Stimulated activated CD4-positive, alpha-beta T cell treated with anti-CD3 and anti-CD28 coated beads, Interleukin-1b, Interleukin-23, amount 100 ng/mL, for 24 hours (primary cell): ENCODE measurements around the gene UACA.

Source experiments
- DNase-seq, 4 experiments: peaks; one replicate each; pipeline ENCODE4 v3.0.0-alpha.2; 2020; ENCODE audit warnings: low read depth in 4 of 4, low spot score in 1 of 4

UACA gene

DNA sequence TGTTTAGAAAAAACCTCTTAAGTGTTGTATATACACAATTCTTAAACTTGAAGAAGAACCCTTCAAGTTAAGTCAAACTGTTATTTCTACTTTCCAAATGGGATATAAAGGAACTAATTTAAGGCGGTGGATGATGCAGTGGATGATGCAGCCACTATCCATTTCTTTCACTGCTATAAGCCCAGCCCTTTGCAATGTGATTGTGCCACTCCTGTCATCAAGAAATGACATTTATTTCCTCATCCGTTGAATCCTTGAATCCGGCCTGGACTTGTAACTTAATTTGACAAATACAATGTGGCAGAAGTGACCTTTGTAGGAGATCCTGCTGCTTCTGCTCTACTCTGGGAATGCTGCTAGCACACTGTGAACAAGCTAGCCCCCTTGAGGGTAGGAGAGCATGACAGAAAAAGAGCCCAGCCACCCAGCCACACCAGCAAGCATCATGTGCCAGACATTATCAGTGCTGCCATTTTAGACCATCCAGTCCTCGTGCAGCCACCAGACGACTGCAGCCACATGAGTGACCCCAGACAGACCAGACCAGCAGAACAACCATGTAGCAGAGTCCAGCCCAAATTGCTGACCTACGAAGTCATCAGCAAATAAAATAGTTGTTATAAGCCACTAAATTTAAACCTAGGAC, 47.4 kb downstream of the UACA start:
- no peak for DNase-seq

DNA sequence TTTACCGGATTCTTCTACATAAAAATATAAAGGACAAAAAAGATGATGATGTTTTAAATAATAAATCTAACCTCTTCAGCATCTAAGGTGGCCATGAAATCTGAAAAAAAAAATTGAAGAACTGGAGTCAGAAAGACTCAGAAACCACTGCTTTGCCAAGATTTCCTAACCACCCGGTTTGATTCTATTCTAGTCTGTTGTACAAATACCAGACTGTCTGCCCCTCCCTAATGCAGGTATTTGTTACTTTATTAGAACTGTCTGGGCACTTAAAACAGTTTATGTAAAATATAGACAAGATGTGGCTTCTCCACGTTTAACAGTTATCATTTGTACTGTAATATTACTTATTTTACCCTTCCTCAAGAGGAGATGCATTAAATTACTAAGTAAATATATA, 48.8 kb downstream of the UACA start:
- DNase-seq: no peak

DNA sequence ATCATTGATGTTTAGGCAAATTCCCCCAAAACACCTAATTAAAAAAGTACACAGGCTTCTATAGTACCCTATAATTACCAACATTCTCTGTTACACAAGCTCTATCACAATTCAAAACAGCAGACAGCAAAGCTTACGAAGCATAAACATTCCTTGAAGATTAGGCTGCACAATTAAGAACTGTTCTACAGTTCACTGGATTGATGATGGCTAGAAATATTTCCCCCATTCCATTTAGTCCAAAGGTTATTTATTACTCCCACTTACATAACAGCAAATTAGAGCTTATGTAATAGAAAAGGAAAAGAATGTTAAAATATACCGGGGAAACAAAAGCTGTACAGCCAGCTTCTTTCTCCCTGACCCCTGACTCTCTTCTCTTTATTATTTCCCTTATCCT, 49.3 kb downstream of the UACA start:
- DNase-seq: no peak

- DNase-seq: no peak
Observed at GRCh38 chr15:70712271-70712670, 51.1 kb downstream of the UACA start.

DNA sequence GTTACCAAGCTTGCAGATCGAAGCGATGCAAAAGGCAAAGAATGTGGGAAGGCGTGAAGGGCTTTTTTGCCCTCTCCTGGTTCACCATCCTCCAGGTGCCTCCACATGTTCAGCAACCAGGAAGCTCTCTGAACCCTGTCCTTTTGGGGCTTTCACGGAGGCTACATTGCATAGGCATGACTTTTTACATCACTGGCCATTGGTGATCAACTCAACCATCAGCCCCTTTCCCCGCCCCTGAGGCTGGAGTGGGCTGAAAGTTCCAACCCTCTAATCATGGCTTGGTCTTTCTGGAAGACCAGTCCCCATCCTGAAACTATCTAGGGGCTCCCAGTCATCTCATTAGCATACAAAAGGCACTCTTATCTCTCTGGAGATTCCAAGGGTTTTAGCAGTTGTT, 52.6 kb downstream of the UACA start:
- no peak for DNase-seq

DNA sequence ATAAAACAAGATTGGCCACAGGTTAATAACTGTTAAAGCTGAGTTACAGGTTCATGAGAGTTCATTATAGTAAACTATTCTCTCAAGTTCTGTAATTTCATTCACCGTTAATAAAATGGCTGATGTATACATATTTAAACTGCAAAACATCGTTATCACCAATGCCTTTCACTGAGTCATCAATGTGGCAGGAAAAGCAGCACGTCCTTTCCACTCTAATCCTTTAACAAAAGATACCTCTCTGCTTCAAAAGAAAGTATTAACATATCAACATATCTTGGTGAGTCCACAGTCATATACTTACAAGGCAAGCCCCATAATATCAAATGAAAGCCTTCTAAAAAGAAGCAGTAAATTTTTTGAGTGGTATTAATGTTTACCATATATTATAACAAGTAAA, 54.5 kb downstream of the UACA start:
- DNase-seq: no peak

- DNase-seq: no peak
Observed at GRCh38 chr15:70707686-70708300, 55.6 kb downstream of the UACA start.

DNA sequence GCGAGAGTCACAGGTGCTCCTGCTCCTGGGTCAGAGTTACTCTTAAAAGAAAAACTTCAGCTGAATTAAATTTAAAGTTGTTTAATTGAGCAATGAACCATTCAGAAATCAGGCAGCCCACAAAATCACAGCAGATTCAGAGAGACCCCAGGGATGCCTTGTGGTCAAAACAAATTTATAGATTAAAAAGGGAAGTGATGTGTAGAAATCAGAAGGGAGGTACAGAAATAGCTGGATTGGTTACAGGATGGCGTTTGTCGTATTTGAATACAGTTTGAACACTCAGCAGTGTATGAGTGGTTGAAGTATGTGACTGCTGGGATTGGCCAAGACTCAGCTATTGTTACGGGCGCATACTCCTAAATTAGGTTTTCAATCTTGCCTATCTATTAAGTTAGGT, 58.6 kb downstream of the UACA start:
- no peak for DNase-seq

GRCh38 chr15:70704166-70704565, 59.2 kb downstream of the UACA start:
- no peak for DNase-seq

DNA sequence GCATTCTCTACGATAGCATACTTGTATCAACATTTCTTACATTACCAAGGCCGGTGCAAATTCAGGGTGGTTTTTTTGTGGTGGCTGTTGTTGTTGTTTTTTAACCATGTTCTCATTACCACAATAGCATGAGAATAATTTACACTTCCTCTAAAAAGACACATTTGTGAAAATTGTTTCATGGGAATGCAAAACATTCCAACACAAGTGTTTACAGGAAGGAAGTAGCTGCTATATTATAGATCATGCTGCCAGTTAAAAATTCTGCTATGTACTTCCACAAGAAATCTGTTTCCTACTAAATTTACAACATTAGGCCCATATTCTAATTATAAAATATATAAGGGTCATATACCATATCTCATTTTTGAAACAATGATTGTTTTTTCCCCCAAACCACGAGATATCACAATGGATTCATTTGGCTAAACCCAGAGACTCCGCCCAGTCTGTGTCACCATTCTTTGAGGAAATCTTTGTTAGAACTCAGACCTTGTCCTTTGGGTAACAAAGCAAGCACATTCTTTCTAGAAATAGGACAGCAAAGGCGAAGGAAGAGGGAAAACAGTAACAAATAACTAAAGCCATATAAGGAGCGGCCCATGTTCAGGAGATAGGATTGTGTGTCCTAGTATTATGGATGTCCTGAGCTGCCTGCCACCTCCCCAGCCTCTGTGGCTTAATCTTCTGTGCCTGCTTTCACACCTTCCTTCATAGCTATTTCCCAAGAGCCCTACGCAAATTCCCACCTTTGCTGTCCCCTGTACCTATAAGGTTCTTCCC, 60.1 kb downstream of the UACA start:
- no peak for DNase-seq

- DNase-seq: no peak
Observed at GRCh38 chr15:70702584-70702983, 60.8 kb downstream of the UACA start.

GRCh38 chr15:70701891-70702568, 61.3 kb downstream of the UACA start:
- DNase-seq: no peak

GRCh38 chr15:70701171-70701570, 62.2 kb downstream of the UACA start:
- no peak for DNase-seq

DNA sequence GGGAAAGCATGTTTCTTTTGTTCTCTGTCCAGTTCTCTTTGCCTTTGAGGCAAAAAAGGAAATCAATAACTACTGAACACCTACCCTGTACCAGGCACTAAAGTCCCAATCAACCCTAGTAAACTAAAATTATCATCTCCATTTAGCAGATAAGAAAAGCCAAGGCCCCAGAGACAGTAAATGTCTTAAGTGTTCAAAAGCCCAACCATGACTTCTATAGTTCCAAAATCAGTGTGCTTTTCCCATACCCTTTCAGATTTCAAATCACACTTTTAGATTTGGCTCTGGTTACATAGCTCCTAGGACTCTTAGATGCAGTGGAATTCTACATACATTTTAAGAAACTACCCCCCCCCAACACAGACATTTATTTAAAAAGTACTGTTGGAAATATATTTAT, 63.5 kb downstream of the UACA start:
- no peak for DNase-seq

DNA sequence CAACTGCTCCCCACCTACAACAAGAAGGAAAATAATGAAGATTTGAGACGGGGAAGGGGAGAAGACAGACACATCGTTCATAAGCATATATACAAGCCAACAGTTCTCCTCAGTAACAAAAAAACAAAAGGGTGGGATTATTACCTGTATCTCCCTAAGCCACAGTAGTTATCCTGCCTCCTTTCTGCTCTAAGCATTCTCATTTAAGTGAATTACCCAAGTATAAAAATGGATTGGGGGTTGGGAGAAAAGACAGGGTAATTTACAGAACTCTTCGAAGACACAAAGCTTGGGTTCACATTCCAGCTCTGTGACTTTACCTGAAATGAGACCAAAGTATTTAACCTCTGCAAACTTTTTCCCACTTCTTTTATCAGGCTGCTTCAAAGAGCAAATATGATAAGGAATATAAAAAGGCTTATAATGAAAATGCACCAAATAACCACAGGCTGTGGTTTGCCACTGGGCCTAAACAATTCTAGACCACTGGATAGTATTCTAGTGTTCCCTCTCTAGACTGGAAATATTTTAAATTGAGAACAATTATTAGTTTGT, 64.4 kb downstream of the UACA start:
- no peak for DNase-seq

DNA sequence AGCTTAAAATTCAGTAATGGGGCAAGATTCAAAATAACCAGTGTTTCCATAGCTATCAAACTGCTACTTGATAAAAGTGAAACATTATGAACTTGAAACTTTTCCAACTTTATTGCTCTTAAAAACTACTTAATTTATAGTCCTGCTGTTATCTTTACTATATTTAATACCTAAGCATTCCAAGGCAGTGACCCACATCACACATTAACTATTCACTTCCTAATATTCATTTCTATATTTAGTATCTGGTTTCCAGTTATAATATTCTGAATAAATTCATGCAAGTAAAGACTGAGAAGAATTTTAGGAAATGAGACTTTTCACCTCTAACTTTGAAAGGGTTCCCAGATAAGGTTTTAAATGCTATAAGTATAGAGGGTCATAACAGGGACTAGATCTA, 64.9 kb downstream of the UACA start:
- DNase-seq: no peak

- DNase-seq: no peak
Observed at GRCh38 chr15:70690491-70691276, 72.7 kb downstream of the UACA start.

- no peak for DNase-seq
Observed at GRCh38 chr15:70690021-70690420, 73.3 kb downstream of the UACA start.

GRCh38 chr15:70687482-70687881, 75.9 kb downstream of the UACA start:
- no peak for DNase-seq

- no peak for DNase-seq
Observed at GRCh38 chr15:70680817-70681216, 82.5 kb downstream of the UACA start.

GRCh38 chr15:70679919-70680231, 83.5 kb downstream of the UACA start:
- no peak for DNase-seq
